Heart right ventricle (tissue), 16 donors: ENCODE data around the gene HIVEP3. TPM values are rescaled to one million over a fixed set of nuclear protein-coding genes. Genes with fewer than 3 reads are reported as not detected.

Experiments used
- ATAC-seq, 8 donors: fragments of 200-7000 bp; cut with Tn5 transposase; one replicate each; pipeline ENCODE4 v1.9.1; 2020; ENCODE audit warnings: mild to moderate bottlenecking in 8 of 8, moderate library complexity in 8 of 8, moderate number of reproducible peaks in 1 of 8
- DNase-seq, 2 donors: peaks; one replicate each; pipeline ENCODE4 v3.0.0-alpha.2; 2020
- H3K27ac ChIP-seq, 10 donors: fragments of 200-600 bp; sonication (generic) in 2 of 10; one replicate each; pipeline versions ENCODE4 v1.5.0 to v1.8.0; 2020 to 2022; ENCODE audit warnings: mild to moderate bottlenecking in 3 of 10
- H3K27me3 ChIP-seq, 7 donors: fragments of 200-600 bp; one replicate each; pipeline ENCODE4 v1.8.0; 2021 to 2022; ENCODE audit warnings: mild to moderate bottlenecking in 2 of 7
- H3K36me3 ChIP-seq, 9 donors: fragments of 200-600 bp; sonication (generic) in 1 of 9; one replicate each; pipeline versions ENCODE4 v1.5.0 to v1.8.0; 2020 to 2022; ENCODE audit warnings: mild to moderate bottlenecking in 2 of 9
- H3K4me1 ChIP-seq, 9 donors: fragments of 200-600 bp; sonication (generic) in 1 of 9; one replicate each; pipeline versions ENCODE4 v1.5.0 to v1.8.0; 2020 to 2022; ENCODE audit warnings: mild to moderate bottlenecking in 4 of 9
- H3K4me3 ChIP-seq, 10 donors: fragments of 200-600 bp; sonication (generic) in 2 of 10; one replicate each; pipeline versions ENCODE4 v1.5.0 to v1.8.0; 2020 to 2022; ENCODE audit warnings: mild to moderate bottlenecking in 7 of 10, moderate library complexity in 2 of 10
- H3K9me3 ChIP-seq, 11 donors: fragments of 200-600 bp in 10 of 11; sonication (generic) in 2 of 11; one replicate each; pipeline versions ENCODE4 v1.5.0 to v1.8.0; 2013 to 2022; ENCODE audit warnings: mild to moderate bottlenecking in 2 of 11, control low read depth in 1 of 11, moderate library complexity in 1 of 11
- CTCF ChIP-seq, 9 donors: fragments of 200-600 bp; sonication (generic) in 2 of 9; IDR thresholded peaks; one replicate each; pipeline versions ENCODE4 v1.5.0 to v1.8.0; 2021 to 2022; ENCODE audit warnings: antibody characterized with exemption in 9 of 9, mild to moderate bottlenecking in 5 of 9, moderate library complexity in 1 of 9
- WGBS, 2 donors: extraction: QIAGEN DNeasy Blood & Tissue Kit; methylation state at CpG; one replicate each; pipeline ENCODE4 v1.1.7; 2013; ENCODE audit warnings: inconsistent platforms in 1 of 2; 5-methylcytosine and 5-hydroxymethylcytosine counted together
- intact Hi-C, 10 donors: fragments of 100-400 bp; cut with DNase I; formaldehyde crosslinking; loops; one replicate each; pipeline versions ENCODE4 v1.11.1 to v1.14.2; 2022
- polyA plus RNA-seq, 2 donors: library from polyadenylated mRNA; stranded (reverse); fragments of 200-250 nt; gene quantifications; one replicate each; pipeline ENCODE4 v1.2.3, GENCODE V29; 2013
- total RNA-seq, 10 donors: library from RNA; stranded (reverse); fragmentation: NEBNext Ultra II Directional in 3 of 10; extraction: Animal tissue kit (Norgen Biotek cat#: 25700) in 3 of 10; gene quantifications; one replicate each; pipeline versions ENCODE4 v1.2.1 to v1.2.4, GENCODE V29; 2021 to 2023
- donor health status: Arrhythmogenic right ventricular cardiomyopathy.
- donor health status: ischemic (EF 13 %, LVEDD 7.1; RV severe dilation, severe dysfunction).
- donor health status: healthy with polysubstance abuse.
- donor health status: DM: no; HTN: yes; CAD: no.
- donor health status: DM: no; HTN: no; CAD: no.
- donor health status: ischemic (EF 25% LVEDD 6.9; RV normal size, moderate dysfunction).
- donor health status: ischemic (EF 25% LVEDD 5.7; RV mildly dilated, moderate dysfunction).
- donor health status: healthy.
- donor health status: DM: yes; HTN: yes; CAD: no.
- donor health status: Ischemic cardiomyopathy.
- donor health status: ischemic (EF 35%, LVEDD 5.7; RV mildly dilated, moderate dysfunction).
- donor health status: nonischemic (EF 11% LVEDD 7.7; RV severe dilation, severe dysfunction).
- donor health status: DM: yes; HTN: yes; CAD: no.
- donor health status: PGD.
- donor health status: ischemic (EF 29% LVEDD 5.4; RV normal size, mild dysfunction).
- donor health status: nonischemic (EF 23%, LVEDD 6.1; RV moderate dilation, normal function).

The HIVEP3 gene
- total and polyA plus RNA-seq, 12 donors = 2.6 to 7.5 (median 5.2) TPM

DNA sequence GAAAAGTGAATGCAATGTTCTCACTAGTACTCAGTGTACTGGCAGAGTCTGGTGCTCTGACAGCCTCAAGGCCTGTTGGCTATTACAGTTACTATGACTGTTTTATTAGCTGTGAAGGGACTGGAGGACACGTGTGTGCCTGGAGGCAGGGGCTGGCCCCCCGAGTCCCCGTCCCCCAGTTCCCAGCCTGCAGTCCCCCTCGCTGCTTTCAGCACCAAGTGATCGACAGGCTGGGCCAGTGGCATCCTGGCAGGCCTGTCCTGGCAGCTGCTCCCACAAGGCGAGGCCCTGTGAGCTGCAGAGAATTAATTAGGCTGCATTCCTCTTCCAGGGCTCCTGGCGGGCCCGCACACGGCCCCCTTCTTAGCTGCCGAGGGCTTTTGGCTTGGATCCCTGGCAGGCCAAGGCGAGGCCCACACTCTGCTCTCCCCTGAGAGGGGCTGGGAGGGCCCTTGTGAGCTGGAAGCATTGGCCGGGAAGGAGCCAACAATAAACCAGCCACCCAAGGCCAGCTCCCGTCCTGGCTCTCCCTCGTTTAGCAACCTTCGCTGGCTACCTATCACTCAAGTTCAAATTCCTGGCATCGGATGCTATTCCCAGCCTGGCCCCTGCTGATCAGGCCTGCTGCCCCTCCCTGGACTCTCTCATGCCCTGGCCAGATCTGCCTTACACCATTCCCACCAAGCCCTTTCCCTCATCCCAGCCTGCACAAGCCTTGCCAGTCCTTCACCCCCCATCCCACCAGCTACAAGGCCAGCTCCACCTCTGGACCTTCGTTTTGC is 444.0 kb downstream of the HIVEP3 start:
- H3K27me3 ChIP-seq = no peaks in the 10 kb centered on the region
- TF ChIP-seq CTCF (IDR thresholded peaks at IDR 0.05) = no peak
- DNase-seq (peak in 1 of 2 donors; percentile 48), ATAC-seq (peak; percentile 23 to 82 (median 66))
- H3K36me3 ChIP-seq = no peaks in the 10 kb centered on the region
- H3K4me1 ChIP-seq = peaks cover 26 to 55% (median 41%) of the 10 kb centered on the region in 9 donors
- peak overlapping the region; percentile 13 to 82 (median 76) for H3K27ac ChIP-seq
- no peak overlapping the region for H3K4me3 ChIP-seq
- H3K9me3 ChIP-seq = no peaks in the 10 kb centered on the region
- 29 to 33% methylated on average over 17 of the region's 17 CpGs for WGBS, 2 donors
- intact Hi-C loops = no loop called here

GRCh38 chr1:41473738-41474362 is 444.9 kb downstream of the HIVEP3 start:
- H3K4me3 ChIP-seq = no peak overlapping the region
- no peak for TF ChIP-seq CTCF (IDR thresholded peaks at IDR 0.05)
- WGBS, 2 donors = 91 to 96% methylated on average over 6 of the region's 6 CpGs
- DNase-seq (no peak), ATAC-seq (no peak)
- H3K9me3 ChIP-seq = no peaks in the 10 kb centered on the region
- peak overlapping the region in 8 of 10 donors; percentile 56 to 82 (median 76) for H3K27ac ChIP-seq
- H3K36me3 ChIP-seq = no peaks in the 10 kb centered on the region
- peaks cover 26 to 49% (median 37%) of the 10 kb centered on the region in 9 donors for H3K4me1 ChIP-seq
- intact Hi-C loops = no loop called here
- H3K27me3 ChIP-seq = no peaks in the 10 kb centered on the region

GRCh38 chr1:41471658-41472057 is 447.1 kb downstream of the HIVEP3 start:
- WGBS, 2 donors = 85 to 87% methylated on average over 6 of the region's 6 CpGs
- ATAC-seq (no peak), DNase-seq (no peak)
- no peaks in the 10 kb centered on the region for H3K36me3 ChIP-seq
- H3K27me3 ChIP-seq = no peaks in the 10 kb centered on the region
- no peaks in the 10 kb centered on the region for H3K9me3 ChIP-seq
- intact Hi-C loops = no loop called here
- no peak overlapping the region for H3K27ac ChIP-seq
- H3K4me1 ChIP-seq = peaks cover 19 to 31% (median 29%) of the 10 kb centered on the region in 9 donors
- TF ChIP-seq CTCF (IDR thresholded peaks at IDR 0.05) = no peak
- no peak overlapping the region for H3K4me3 ChIP-seq

DNA sequence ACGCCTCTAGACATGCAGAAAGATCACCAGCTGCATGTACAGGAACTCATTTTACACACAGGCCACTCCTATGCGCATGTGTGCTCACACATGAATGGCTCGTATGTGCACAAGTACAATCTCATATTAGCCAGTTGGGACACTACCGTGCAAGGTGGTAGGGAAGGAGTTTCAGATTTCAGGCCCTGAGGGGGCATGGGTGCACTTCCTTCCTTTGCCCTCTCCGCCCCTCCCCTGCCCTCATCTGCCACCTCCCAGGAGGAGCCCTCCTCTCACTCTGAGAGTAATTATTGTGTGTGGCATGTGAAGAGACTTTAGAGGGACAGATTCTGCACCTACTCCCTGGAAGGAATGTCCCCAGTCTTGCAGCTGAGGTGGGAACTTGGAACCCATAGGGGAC is 449.0 kb downstream of the HIVEP3 start:
- TF ChIP-seq CTCF (IDR thresholded peaks at IDR 0.05) = no peak
- Histone ChIP-seq H3K27ac (no peak overlapping the region), H3K9me3 (no peaks in the 10 kb centered on the region), H3K4me3 (no peak overlapping the region), H3K36me3 (no peaks in the 10 kb centered on the region), H3K4me1 (peaks cover 7 to 12% (median 10%) of the 10 kb centered on the region in 9 donors), H3K27me3 (no peaks in the 10 kb centered on the region)
- 67 to 77% methylated on average over 5 of the region's 5 CpGs for WGBS, 2 donors
- intact Hi-C loops = no loop called here
- DNase-seq (no peak), ATAC-seq (no peak)
